HTR-8/SVneo (cell line): ENCODE measurements around the gene ACP3.
"Not testable (repeated sequence)": the region's sequence is repeated elsewhere in the genome, so short reads cannot be mapped to it uniquely, and the experiment has no call there.

ENCODE experiments used
- DNase-seq: peaks from one replicate; pipeline ENCODE4 v3.0.0; 2011; ENCODE audit warnings: low spot score, mixed read lengths; ENCODE audit not compliant: insufficient read length
- FAIRE-seq: peaks from 2 replicates; lab custom pipeline; 2011; peaks lifted over from hg19 to GRCh38; lab: Jason Lieb, UNC

The ACP3 gene

DNA sequence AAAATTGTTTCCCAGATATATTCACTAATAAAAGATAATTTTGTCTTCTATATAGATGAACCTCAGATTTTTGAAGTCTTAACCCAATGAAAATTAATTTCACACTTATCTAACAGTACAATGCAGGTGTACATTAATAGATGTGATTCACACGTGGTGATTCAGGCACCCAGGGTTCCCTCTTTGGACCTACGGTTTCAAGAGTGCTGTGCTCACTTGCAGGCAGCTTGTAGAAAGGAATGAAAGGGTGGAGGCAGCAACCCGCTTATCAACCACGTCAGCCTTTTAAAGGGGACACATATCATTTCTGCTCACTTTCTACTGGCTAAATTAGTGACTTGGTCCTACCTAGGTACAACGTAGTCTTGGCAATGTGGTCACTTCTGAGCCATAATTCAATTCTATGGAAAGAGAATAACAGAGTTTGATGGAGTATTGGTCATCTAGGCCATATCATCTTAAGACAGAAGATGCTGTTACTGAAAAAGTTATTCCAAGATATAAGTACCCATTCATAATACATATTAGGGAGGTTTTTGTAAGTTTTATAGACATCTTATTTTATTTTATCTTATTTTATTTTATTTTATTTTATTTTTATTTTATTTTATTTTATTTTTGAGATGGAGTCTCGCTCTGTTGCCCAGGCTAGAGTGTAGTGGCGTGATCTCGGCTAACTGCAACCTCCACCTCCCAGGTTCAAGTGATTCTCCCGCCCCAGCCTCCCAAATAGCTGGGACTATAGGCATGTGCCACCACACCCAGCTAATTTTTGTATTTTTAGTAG, 37.9 kb downstream of the ACP3 start:
- no peak for FAIRE-seq
- no peak for DNase-seq

- no peak for FAIRE-seq
- no peak for DNase-seq
Observed at GRCh38 chr3:132356568-132356967, 39.4 kb downstream of the ACP3 start.

- DNase-seq (no peak), FAIRE-seq (no peak)
Observed at GRCh38 chr3:132360717-132361116, 43.5 kb downstream of the ACP3 start.

DNA sequence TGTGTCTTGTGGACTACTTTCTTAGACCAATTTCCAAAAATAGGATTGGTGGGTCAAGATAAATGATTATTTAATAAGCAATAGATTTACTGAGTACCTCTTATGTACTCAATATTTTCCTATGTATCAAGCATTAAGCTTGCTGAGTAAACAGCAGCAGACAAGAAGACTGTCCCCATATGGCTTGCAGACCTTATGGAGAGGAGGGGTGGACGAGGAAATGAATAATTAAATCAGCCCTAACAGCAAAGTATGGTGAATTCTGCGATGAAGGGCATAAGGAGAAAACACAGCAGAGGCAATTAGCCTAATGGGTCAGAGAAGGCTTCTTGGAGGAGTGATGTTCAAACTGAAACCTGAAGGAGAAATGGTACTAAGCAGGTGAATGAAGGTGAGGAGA, 45.1 kb downstream of the ACP3 start:
- DNase-seq (no peak), FAIRE-seq (peak; percentile 42)

DNA sequence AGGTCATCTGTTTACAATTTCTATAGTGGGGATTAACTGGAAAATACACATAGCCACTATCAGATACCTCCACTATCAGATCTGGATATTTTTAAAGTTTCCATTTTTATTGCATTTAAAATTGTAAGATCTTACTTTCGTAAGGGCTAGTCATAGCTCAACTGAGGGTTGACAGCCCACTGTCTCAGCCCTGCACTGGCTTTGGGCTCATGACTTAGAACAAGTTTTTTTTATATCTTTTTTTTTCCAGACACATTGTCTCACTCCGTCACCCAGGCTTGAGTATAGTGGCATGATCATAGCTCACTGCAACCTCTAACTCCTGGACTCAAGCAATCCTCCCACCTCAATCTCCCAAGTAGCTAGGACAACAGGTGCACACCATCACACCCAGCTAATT, 51.3 kb downstream of the ACP3 start:
- DNase-seq (no peak), FAIRE-seq (no peak)

GRCh38 chr3:132368962-132369361, 51.8 kb downstream of the ACP3 start:
- no peak for FAIRE-seq
- DNase-seq: no peak

- FAIRE-seq, DNase-seq: not testable (repeated sequence)
Observed at GRCh38 chr3:132376945-132377354, 59.7 kb downstream of the ACP3 start.

GRCh38 chr3:132378048-132378762, 61.0 kb downstream of the ACP3 start:
- DNase-seq: no peak
- no peak for FAIRE-seq

GRCh38 chr3:132378846-132379245, 61.6 kb downstream of the ACP3 start:
- DNase-seq: no peak
- no peak for FAIRE-seq

- FAIRE-seq (no peak), DNase-seq (no peak)
Observed at GRCh38 chr3:132380920-132381319, 63.7 kb downstream of the ACP3 start.

GRCh38 chr3:132381348-132381944, 64.2 kb downstream of the ACP3 start:
- DNase-seq (no peak), FAIRE-seq (no peak)

DNA sequence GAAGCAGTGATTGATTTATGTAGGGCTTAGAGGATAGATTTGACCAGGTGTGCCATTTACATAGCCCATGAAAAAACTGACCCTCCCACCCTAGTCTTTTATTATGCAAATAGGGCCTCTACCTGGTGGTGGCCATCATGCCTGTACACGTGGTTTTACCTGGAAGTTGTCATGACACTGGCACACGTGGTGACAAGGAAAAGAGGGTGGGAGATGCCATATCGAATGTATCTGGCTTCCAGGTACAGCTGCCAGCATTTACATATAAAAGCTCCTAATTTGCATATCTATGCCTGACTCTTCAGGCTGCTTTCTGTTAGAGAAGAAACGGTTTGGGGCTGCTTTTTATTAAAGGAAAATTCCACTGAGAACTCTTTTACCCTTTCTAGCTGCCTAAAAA, 65.1 kb downstream of the ACP3 start:
- FAIRE-seq (no peak), DNase-seq (no peak)

DNA sequence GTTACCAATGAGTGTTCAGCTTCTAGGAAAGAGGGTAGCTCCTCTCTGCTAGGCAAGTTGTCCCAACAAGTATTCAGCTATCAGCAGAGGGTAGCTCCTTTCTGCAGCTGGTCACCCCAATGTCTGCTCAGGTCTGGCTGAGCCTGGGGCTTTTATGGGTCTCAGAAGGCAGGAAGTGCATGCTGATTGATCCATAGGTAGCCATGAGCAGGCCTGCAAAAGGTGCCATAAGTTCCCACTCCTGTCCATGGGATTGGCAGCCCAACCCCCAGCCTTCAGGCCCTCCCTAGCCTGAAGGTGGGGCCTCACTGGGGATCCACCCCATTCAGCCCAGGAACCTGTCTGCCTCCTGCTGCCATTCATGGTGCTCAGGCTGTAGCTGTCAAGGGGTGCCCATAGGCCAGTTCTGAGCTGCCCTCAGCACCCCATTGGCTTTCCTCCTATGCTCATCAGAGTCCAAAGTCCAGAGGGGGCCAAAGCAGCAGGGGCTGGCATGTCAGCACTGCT, 65.5 kb downstream of the ACP3 start:
- no peak for FAIRE-seq
- DNase-seq: no peak

GRCh38 chr3:132386259-132386658, 69.1 kb downstream of the ACP3 start:
- DNase-seq (no peak), FAIRE-seq (no peak)

DNA sequence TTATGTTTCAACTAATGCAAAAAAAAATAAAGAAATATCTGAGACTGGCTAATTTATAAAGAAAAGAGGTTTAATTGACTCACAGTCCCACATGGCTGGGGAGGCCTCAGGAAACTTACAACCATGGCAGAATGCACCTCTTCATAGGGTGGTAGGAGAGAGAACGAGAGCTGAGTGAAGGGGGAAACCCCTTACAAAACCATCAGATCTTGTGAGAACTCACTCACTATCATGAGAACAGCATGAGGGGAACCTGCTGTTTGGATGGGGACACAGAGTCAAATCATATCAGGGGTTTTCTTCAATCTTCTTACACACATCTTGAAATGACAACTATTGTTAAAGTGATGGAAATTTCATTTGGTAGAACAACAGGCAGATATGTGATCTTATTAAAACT, 75.5 kb downstream of the ACP3 start:
- FAIRE-seq, DNase-seq: not testable (repeated sequence)

GRCh38 chr3:132394320-132394719, 77.1 kb downstream of the ACP3 start:
- DNase-seq (no peak), FAIRE-seq (no peak)

DNA sequence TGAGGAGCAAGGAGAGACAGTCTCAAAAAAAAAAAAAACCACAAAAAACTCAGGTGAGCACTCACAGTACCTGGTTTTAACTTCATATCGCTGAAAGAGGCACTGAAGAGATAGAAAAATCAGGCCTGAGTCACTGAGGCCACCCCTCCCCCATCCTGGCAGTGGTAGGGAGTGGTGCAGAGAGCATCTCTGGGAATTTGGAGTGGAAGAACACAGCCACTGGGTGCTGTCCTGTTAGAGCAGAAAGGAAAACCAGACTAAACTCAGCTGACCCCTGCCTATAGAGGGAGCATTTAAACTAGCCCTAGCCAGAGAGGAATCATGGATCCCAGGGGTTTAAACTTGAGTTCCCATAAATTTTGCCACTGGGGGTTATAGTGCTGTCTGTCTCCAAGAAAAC, 77.9 kb downstream of the ACP3 start:
- no peak for DNase-seq

DNA sequence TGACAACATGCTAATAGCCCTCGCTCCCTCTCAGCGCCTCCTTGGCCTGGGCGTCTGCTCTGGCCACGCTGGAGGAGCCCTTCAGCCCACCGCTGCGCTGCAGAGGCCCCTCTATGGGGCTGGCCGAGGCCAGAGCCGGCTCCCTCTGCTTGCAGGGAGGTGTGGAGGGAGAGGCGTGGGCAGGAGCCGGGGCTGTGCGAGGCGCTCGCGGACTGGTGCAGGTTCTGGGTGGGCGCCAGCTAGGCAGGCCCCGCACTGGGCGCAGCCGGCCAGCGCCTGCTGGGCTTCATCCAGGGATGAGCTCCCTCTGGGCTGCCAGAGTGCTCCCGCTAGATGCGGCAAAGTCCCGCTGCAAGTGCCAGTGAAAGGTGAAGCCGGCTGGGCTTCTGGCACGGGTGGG, 79.0 kb downstream of the ACP3 start:
- FAIRE-seq: no peak

More for the DNA sequence above, 77.9 kb downstream of the ACP3 start:
- no peak for FAIRE-seq

DNA sequence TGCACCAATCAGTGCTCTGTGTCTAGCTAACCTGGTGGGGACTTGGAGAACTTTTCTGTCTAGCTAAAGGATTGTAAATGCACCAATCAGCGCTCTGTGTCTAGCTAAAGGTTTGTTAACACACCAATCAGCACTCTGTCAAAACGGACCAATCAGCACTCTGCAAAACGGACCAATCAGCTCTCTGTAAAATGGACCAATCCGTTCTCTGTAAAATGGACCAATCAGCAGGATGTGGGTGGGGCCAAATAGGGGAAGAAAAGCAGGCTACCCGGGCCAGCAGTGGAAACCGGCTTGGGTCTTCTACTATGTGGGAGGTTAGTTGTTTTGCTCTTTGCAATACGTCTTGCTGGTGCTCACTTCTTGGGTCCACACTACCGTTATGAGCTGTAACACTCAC, 79.6 kb downstream of the ACP3 start:
- DNase-seq, FAIRE-seq: not testable (repeated sequence)

More for the DNA sequence above, 79.0 kb downstream of the ACP3 start:
- no peak for DNase-seq

DNA sequence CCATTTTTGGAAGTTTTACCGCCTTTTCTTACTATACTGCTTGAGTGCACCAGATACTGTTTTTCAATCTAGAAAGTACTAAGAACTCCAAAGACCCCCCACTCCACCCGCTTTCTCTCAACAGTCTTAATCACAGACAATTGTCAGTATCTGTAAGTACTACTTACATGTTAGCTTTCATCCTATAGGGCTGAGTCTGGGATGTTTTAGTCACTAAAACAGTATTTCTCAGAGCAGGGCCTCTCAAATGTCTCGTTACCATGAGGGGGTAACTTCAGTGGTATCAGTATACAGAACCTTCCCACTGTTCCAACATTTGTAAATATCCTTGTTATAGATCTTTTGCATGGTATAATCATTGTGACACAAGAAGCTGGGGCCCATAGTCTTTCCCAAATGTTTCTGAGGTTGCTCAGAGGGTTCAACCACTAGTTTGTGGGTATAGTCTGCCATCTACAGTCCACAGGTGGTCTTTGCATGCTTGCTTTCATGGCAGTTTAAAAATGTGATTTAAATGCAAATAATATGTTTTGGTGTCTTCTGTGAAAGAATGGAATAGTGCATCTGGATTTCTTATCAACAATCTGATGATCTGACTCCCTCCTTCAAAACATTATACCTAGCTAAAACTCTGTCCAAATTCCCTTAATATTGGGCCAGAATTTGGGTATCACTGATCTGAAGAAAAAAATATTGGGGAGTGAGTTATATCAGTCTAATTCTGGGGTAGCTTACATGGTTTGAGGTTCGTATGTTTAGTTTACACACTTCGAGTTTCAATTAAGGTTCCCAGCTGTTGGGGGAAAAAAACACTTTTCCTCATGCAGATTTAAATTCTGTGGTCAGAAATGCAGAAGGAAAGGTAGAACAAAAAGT, 82.1 kb downstream of the ACP3 start:
- FAIRE-seq: no peak

More for the DNA sequence above, 82.1 kb downstream of the ACP3 start:
- peak; percentile 50 for DNase-seq
